ENCODE data around the gene C22orf31.

Gene C22orf31

DNA sequence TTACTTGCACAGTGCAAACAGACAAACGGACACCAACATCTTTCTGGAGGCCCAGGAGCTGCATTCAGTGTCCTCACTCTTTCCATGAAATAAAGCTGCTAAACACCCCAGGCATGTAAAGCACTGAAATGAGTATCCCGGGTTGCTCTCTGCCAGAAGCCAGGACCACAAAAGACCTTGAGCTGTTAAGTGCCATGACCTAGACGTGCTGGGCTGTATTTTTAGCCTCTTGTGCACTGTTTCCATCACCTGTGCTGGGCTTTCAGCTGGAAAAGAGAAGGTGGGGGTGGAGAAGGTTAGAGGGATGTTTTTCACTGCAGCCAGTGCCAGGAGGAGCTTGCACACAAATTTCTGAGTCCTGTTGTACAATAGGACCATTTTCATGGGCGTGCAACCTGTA lies 7.8 kb upstream of the C22orf31 start:
- no peak overlapping the region for H3K4me3 ChIP-seq
- no peak overlapping the region for H3K27ac ChIP-seq
- no peak for DNase-seq (ENCODE audit: low spot score)
- no peak for TF ChIP-seq CTCF (IDR thresholded peaks at IDR 0.05)

- Histone ChIP-seq H3K4me3 (no peak overlapping the region), H3K27ac (no peak overlapping the region)
- TF ChIP-seq CTCF (IDR thresholded peaks at IDR 0.05): no peak
- no peak for DNase-seq (ENCODE audit: low spot score)
These were observed 4.0 kb upstream of the C22orf31 start for GRCh38 chr22:29065468-29066190.

- H3K27ac ChIP-seq: no peak overlapping the region
- H3K4me3 ChIP-seq: no peak overlapping the region
- no peak for TF ChIP-seq CTCF (IDR thresholded peaks at IDR 0.05)
- DNase-seq (ENCODE audit: low spot score): no peak
These were observed 723 bp upstream of the C22orf31 start for GRCh38 chr22:29062286-29062821.

DNA sequence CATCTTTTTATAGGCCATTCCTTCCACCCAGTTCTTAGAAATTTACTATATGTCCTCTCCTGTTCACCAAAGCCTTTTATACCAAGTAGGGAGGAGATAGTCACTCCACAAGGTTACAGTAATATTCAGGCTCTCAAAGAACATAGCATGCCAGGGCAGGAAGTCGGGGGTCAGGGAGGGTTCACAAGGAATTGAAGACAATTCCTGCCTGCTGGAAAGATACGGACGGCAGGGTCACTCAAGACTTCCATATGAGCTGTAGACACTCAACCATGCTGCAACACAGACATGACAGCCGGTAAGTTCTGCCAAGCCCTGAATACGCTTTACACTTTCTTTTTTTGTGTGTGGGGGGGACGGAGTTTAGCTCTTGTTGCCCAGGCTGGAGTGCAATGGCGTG lies 700 bp downstream of the C22orf31 start:
- H3K27ac ChIP-seq: no peak overlapping the region
- no peak overlapping the region for H3K4me3 ChIP-seq
- no peak for TF ChIP-seq CTCF (IDR thresholded peaks at IDR 0.05)
- no peak for DNase-seq (ENCODE audit: low spot score)

DNA sequence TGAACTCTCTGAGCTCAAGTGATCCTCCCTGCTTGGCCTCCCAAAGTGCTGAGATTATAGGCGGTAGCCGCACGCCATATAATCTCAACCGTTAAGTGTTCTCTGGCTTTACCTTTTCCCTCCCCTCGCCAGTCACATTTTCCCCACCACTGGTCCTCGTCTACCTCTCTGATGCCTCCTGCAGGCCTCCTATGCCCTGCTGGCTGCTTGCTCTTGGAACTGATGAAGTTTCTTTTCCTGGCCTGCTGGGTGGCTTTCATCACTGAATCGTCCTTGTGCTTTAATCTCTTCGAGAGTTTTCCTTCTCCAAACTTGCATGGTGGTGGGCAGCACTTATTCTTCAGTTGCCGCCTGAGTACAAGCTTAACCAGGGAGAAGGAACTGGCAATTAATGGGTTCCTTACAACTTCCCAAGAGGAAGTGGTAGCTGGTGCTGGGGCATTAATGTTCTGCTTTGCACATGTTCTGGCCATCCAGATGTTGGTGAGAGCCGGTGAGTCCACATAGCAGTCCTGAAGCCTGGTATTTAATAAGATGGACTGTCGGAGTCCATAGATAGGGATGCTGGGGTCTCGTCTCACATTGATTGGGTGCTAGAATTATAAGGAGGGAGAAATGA lies 1.3 kb downstream of the C22orf31 start:
- TF ChIP-seq CTCF (IDR thresholded peaks at IDR 0.05): no peak
- no peak overlapping the region for H3K4me3 ChIP-seq
- H3K27ac ChIP-seq: no peak overlapping the region
- DNase-seq (ENCODE audit: low spot score): no peak

- Histone ChIP-seq H3K4me3 (no peak overlapping the region), H3K27ac (no peak overlapping the region)
- TF ChIP-seq CTCF (IDR thresholded peaks at IDR 0.05): no peak
- no peak for DNase-seq (ENCODE audit: low spot score)
These were observed 5.2 kb downstream of the C22orf31 start for GRCh38 chr22:29056472-29056871.

All from coronary artery (tissue), 2 donors.